ENCODE data around the gene PLA2G2F.

Gene PLA2G2F

GRCh38 chr1:20143734-20144565, 4.8 kb downstream of the PLA2G2F start:
- DNase-seq = no peak

- no peak for DNase-seq
These were observed 8.9 kb downstream of the PLA2G2F start for GRCh38 chr1:20147846-20148570.

DNA sequence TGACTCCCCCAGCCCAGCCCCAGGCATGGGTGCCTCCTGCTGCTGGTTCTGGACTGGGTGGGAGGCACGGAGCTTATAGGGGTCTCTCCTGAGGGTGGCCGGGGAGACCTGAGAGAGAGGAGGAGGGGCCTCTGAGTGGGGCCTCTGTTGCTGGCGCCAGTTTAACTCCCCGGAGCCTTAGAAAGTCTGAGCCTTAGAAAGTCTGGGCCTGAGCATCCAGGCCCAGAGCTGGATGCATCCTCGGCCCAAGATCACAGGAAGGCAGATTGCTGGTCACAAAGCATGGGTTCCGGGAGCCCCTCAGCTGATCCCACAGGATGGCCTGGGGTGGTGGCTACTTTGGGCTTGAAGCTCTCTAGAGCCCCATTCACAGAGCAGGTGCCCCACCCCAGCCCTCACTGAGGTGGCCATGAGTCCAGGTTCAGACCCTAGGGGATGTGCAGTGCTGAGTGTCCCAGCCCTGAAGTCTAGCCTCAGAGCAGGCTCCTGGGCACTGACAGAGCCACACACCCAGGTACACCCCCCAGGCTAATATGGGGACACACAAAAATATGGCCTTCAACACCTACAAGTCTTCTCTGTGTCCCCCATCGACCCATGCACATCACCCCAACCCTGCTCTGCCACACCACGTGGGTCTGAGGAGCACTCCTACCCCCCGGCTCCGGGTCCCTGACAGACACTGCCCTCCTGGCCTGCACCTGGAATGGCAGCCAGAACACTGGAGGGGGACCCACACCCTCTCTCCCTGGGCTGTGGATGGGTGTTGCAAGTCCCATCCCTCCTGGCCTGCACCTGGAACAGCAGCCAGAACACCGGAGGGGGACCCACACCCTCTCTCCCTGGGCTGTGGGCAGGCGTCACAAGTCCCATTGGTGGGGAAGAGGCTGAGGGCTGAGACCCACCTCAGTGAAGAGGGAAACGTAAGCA, 9.7 kb downstream of the PLA2G2F start:
- no peak for DNase-seq

GRCh38 chr1:20149601-20150325, 10.6 kb downstream of the PLA2G2F start:
- no peak for DNase-seq

GRCh38 chr1:20150326-20150705, 11.2 kb downstream of the PLA2G2F start:
- no peak for DNase-seq

- DNase-seq = no peak
These were observed 11.8 kb downstream of the PLA2G2F start for GRCh38 chr1:20150969-20151368.

- DNase-seq = peak; percentile 83
These were observed 12.9 kb downstream of the PLA2G2F start for GRCh38 chr1:20151906-20152598.

DNA sequence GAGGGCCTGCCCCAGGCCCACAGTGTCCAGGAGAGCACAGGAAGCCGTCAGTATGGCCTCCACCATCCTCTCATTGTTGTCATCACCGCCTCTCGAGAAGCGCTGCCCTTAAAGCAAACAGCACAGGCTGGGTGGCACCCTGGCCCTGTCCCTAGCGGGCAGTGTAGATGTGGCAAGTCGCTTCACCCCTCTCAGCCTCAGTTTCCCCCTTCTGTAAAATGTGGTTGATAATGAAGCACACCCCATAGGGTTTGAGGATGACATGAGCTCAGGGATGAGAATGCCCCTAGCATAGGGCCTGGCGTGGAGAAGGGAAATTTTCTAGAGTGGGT, 13.4 kb downstream of the PLA2G2F start:
- DNase-seq = no peak

DNA sequence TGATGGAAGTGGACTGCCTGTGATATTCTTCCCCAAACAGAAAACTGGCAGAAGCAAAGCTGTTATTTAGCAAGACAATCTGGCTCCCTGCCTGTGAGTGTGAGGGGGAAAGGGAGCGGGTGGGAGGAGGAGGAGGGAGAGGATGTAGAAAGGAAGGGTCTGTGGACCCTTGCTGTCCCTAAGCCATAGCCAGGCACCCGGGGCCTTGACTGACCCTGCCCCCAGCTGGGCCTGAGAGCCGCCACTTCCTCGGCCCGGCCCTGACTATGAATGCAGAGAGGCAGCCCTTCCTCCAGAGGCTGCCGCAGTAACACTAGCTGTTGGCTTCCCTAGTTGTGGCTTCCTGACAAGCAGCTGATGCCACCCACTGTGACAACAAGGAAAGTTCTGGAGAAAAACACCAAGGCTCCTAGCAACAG, 13.9 kb downstream of the PLA2G2F start:
- no peak for DNase-seq

DNA sequence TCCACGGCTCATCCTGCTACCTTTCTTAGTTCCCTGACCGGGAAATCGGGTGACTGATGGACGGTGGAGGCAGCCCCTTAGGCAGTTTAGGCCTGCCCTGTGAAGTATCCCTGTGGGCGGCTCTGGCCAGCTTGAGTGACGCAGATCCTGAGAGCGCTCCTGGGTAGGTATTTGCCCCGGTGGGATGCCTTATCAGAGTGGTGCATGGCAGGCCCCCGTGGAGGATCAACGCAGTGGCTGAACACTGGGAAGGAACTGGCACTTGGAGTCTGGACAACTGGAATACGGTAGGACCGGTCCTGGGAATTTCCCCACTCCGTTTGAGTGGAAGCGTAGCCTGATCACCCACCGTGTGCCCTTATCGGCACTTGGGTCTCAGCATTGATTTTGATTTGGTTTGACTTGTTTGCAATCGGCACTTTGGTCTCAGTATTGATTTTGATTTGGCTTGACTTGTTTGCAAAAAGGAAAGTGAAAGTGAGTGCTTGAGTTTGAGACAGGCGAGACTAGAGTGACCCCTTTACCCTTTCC, 15.2 kb downstream of the PLA2G2F start:
- DNase-seq = no peak

DNA sequence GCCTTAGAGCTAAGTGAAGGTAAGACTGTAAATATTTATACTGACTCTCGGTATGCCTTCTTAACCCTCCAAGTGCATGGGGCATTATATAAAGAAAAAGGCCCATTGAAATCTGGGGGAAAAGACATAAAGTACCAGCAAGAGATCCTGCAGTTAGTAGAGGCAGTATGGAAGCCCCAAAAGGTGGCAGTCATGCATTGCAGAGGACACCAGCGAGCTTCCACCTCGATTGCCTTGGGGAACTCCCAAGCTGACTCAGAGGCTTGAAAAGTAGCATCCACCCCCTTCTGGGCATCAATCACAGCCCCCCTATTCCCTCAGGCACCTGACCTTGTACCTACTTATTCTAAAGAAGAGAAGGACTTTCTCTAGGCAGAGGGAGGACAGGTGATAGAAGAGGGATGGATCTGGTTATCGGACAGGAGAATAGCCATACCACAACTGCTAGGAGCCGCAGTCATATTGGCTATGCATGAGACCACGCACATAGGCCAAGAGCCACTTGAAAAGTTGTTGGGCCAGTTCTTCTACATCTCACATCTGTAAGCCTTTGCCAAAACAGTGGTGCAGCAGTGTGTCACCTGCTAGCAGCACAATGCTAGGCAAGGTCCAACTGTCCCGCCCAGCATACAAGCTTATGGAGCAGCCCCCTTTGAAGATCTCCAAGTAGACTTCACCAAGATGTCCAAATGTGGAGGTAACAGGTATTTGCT, 19.4 kb downstream of the PLA2G2F start:
- peak; percentile 38 for DNase-seq

DNA sequence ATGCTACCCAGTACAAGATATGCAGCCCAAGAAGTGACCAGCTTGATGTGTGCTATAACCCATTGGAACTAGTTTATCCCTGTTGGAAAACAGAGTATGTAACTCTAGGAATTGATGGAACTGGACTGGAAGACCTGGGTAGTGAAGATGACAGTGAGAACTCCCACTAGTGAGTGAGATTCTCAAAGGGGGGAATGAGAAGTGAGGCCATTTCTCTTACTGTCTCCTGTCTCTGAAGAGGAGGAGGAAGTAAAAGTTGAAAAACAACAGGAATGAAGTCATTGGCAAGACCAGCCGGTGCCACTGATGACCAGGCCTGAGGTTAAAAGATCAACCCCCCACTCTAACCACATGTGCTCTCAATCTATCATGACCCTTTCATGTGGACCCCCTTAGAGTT, 20.9 kb downstream of the PLA2G2F start:
- no peak for DNase-seq

DNA sequence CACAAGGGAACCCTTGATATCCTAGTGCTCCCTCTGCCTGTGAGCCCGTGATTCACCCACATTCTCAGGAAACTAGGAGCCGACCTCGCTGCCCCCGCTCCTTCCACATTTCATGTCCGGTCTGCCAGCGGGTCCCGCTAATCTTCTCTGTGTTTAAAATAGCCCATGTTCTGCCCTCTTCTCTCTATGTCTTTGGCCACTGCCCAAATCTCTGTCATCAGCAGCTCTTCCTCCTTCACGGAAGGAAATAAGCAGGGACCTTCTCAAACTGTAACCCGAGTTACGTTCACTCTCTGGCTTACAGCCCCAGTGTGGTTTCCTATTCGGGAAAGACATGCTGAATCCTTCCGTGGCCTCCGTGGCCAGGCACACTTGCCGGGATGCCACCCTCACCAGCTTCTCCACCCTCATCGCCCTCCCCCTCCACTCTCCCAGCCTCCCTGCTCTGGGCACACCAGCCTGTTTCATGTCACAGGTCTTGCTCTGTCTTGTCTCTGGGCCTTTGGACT, 25.6 kb downstream of the PLA2G2F start:
- DNase-seq = no peak

DNA sequence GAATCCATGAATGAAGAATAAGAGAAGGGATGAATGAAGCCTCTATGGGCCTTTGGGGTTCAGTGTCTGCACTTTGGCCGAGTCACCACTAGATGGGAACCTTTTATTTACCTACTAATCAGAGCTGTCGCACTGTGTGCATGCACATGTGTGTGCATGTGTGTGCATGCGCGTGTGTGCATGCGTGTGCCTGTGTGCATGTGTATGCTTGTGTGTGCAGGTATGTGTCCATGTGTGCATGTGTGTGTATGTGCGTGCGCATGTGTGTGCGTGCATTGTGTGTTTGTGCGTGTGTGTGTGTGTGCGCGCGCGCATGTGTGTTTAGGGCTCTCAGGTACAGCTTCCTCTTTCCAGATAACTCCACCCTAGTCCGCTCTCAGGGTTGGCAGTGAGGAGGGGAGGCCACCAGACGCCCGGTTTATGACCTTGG, 26.4 kb downstream of the PLA2G2F start:
- DNase-seq = no peak

GRCh38 chr1:20166051-20166450, 26.9 kb downstream of the PLA2G2F start:
- no peak for DNase-seq

DNA sequence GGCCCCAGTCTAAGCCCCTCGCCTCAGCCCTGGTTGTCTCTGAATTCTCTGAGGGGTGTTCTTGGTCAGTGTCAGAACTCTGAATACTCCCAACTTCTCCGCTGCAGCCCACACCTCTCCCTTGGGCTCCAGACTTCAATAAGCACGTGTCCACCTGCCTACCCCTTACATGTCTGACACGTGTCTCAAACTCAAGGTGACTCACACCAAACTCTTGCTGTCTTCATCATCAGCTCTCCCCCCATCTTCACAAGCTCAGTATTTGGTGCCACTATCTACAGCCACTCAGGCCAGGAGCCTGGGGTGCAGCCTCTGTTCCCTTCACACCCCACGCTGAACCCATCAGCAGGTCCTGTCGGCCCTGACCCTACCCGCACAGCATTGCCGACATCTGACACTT, 28.0 kb downstream of the PLA2G2F start:
- DNase-seq = no peak

DNA sequence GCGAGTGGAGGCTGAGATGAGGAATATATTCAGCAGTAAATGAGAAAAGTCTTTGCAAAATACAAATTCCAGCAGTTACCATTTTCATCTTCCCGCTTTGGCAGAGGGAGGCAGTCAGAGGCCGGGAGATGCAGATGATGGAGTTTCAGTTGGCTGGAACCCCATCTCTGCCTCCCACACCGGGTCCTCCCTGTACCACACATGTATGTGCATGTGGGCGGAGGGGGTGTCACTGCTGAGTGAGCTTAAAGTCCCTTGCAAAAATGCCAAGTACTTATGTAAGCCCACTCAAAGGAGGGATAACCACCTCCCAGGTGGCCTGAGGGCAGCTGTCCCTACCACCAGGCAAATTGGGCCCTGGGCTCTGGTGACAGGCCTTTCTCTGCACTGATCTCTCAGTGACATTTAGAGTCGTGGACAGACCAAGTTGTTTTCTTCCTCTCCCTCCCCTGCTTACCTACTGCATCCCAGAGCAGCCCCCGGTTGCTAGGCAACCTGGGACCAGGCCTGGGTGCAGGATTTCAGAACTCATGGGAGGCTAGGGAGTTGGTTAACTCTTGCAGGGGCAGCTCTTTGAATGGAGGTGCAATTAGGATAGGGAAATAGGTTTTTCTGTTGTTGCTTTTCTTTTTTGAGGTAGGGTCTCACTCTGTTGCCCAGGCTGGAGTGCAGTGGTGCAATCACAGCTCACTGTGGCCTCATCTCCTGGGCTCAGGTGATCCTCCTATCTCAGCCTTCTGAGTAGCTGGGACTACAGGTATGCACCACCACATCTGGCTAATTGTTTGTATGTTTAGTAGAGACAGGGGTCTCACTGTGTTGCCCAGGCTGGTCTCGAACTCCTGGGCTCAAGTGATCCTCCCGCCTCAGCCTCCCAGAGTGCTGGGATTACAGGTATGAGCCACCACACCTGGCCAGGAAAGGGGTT, 29.7 kb downstream of the PLA2G2F start:
- DNase-seq = no peak

DNA sequence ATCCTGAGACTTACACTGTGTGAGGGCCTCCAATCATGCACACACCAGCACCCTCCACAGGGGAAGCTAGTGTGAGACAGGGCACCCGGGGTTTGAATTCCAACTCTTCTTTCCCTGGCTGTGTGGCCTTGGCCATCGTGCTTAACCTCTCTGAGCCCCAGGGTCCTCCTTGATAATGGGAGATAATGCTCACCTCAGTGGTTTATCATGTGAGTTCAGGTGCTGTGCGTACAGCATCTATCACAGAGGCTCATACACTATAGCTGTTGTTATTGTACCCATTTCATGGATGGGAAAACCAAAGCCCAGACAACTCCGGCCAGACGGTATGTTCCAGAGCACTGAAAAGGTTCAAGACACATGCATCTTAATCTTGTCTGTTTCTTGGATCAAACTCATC, 30.8 kb downstream of the PLA2G2F start:
- DNase-seq = no peak

DNA sequence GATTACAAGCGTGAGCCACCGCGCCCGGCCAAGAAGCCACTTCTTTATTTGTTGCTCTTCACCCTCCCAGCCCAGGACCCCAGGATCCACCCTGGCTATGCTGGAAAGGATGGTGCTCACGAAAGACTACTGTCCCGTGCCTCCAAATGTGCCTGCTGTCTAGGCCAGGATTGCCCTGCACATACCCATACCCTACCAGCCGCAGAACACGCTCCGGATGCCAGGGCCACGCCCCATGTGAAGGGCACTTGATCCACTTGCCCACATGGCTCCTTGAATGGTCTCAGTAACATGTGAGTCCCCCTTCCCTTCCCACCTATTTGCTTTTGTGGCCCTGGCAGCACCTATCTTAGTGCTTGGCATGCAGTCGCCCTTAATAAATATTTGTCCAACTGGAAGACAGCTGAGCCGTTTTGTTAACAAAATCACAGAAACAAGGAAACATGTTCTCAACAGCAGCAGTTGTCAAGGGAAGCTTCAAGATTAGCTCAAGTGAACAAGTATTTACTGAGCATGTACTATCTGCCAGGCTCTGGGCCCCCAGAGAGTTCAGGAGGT, 33.0 kb downstream of the PLA2G2F start:
- DNase-seq = no peak

Data from stimulated activated CD4-positive, alpha-beta T cell treated with anti-CD3 and anti-CD28 coated beads, Interleukin-4, amount 100 ng/mL, for 24 hours (primary cell).